NCI-H82 treated with DMSO at 0.1 percent for 48 hours (cell line): ENCODE results near the gene P2RY11.

ENCODE experiments used
- DNase-seq: peaks from one replicate; lab custom pipeline; 2025; ENCODE audit not compliant: unreplicated experiment; lab: John Stamatoyannopoulos, UW

P2RY11 gene

DNA sequence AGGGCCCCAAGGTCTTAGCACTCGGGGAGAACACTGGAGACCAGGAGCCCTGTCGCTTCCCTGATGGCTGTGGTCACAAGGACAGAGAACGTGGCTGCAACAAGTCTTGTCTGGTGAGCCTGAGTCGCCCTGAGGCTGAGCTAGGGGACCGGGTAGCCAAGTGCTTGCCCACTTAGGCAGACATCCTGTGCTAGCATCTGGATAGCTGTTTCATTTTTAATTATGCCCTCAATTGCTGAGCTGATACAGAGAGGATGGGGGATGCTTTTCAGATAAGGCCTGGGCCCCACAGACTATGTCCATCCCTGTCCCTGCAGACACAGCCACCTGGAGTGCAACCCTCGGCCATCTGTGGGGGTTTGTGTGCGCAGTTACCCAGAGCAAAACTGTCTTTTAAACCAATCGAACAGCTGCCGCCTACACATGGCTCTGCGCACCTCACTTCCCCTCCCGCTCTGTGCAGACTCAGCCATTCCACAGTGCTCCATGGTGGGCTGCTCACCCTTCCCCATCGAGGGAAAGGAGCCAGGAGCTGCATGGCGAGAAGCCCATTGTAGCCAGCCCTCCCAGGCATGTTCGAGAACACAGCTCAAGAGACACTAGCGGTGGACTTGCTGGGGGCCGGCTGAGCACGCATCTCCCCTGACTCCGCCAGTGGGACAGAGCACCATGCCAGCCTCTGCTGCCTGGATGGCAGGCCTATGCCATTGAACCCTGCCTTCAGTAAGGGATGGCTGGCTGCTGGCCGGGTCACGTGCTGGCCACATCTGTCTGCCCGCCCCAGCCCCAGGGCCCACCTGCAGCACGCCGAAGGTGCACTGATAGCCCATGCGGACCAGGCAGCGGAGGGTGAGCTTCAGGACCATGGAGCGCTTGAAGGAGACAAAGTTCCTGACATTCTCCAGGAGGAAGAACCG is 27.6 kb downstream of the P2RY11 start:
- DNase-seq = no peak

- DNase-seq = no peak
Measured at GRCh38 chr19:10139952-10140351, 28.5 kb downstream of the P2RY11 start.

DNA sequence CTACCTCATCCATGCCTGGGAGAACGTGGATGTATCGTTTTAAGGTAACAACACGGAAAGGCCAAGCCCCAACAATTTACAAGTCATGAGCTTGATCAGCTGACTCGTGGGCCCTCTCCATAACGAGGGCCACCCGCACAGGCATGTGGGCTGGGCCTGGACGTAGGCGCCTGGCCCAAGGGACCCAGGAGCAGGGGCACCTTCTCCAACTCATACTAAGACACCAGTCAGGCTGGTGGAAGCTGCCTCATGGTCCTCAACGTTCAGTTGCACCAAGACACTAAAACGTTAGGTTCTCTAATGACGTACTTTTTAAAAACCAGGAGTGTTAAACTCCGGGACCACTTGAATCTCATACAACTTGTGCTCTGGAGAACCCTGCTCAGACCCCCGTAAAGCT is 30.0 kb downstream of the P2RY11 start:
- DNase-seq = no peak

- no peak for DNase-seq
Measured at GRCh38 chr19:10141973-10142372, 30.5 kb downstream of the P2RY11 start.

DNA sequence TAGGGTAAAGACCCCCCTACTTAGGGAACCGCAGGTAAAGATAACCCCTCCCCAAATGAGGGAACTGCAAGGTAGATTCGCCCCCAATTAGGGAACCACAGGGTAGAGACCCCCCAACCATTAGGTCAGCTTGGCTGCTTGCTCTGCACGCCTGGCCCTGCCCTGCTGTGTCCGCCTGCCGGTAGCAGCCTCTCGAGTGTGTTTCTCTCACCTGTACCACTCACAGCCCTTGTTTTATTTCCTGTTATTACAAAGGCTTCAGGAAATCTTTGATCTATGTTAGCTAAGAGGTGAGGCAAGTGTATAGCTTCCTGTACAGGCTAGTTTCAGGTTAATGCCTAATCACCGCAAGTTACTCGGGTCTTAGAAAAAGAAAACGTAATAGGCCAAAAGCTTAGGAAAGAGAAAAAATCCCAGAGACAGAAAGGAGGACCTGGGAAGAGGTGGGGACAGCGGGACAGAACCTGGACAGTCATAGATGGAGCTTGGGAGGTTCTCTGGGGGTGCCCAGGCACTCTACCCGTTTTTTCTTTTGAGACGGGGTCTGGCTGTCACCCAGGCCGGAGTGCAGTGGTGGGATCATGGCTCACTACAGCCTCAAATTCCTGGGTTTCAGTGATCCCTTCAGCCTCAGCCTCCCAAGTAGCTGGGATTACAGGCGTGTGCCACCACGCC is 31.3 kb downstream of the P2RY11 start:
- DNase-seq = no peak

GRCh38 chr19:10143681-10144080 is 32.2 kb downstream of the P2RY11 start:
- no peak for DNase-seq

DNA sequence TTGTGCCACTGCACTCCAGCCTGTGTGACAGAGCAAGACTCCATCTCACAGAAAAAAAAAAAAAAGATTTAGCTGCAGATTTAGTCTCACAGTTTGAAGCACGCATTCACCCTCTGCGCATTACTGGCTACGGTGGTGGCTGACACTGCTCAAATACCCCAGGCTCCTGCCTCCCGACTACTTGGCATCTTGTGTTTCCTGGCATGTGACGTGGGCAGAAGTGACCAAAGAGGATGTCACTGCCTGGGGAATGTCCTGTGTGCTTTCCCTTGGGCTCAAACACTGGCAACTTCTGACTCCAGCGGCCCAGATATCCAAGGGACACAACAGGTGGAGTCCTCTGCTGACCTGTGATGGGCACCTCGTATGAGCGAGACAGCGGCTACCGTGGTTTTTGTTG is 32.9 kb downstream of the P2RY11 start:
- DNase-seq = no peak

DNA sequence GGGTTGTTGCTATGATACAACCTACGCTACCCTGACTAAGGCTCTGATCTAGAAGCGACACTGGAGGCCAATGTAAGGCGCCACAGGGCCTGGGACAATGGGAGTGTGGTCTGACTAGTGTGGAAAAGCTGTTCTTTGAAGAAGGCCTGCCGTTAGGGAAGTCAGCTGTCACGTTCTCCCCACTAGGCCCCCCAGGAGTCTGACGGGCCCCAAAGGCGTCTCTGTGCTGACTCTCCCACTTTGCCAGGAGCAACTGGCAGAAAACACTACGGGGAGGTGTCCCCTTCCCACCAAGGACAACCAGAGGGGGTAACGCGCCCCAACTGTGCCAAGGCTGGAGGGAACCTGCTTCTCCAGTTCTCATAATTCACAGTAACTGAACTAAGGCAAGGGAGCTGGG is 33.5 kb downstream of the P2RY11 start:
- no peak for DNase-seq

GRCh38 chr19:10146142-10146541 is 34.6 kb downstream of the P2RY11 start:
- DNase-seq = no peak

GRCh38 chr19:10149427-10149826 is 37.9 kb downstream of the P2RY11 start:
- no peak for DNase-seq

GRCh38 chr19:10151521-10151920 is 40.0 kb downstream of the P2RY11 start:
- no peak for DNase-seq

GRCh38 chr19:10152100-10152499 is 40.6 kb downstream of the P2RY11 start:
- DNase-seq = no peak

GRCh38 chr19:10155839-10156238 is 44.3 kb downstream of the P2RY11 start:
- DNase-seq = no peak

DNA sequence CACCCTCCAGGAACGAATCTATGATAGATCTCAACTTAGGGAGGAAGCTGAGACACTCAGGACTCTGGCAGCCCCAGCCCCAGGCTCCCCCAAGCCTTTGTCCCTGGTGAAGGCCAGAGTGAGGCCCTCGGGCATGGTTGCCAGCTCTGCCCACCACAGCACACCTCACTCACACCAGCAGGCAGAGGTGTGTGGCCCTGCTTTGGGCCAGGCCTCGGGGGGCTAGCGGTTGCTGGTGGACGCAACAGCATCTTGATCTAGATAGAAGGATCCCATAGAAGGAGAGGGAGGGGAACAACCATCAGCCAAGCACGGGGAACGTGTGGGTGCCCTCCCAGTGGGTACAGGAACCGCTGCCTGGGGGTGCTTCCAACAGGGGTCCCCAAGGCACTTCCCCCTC is 46.6 kb downstream of the P2RY11 start:
- no peak for DNase-seq

DNA sequence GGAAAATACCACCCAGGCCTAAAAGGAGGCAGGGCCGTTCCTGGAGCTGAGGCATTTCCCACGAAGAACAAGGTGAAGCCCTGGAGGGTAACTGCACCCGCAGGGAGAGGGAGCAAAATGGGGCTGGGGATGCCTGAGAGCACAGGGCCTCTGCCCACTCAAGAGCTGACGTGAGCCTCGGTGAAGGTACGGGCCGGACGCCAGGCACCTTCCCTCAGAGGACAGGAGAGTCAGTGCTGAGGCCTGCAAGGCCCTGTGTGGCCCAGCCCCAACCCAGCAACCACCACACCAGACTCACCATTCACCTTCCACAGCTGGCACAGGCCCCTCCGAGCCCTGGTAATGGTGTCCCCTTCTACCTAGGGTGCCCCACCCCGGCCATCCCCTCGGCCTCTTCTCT is 47.0 kb downstream of the P2RY11 start:
- no peak for DNase-seq

DNA sequence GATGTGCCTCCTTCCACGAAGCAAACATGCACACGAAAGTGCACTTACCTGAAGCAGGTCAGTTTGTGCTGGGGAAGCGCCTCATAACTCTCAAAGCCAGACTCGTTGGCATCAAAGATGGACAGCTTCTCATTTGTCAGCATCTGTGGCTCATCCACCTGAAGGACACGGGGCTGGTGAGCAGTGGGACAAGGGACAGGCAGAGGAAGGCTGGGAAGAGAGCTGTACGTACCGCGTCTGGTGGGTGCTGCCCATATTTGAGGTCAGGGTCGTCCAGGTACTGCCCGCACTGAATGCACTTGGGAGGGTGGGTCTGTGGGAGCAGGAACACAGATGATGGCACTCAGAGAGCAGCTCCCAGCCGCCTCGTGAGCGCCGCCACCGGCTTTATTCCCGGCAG is 48.1 kb downstream of the P2RY11 start:
- DNase-seq = no peak

GRCh38 chr19:10163536-10163935 is 52.0 kb downstream of the P2RY11 start:
- no peak for DNase-seq
